ENCODE data around the gene CAPS2.

DNA sequence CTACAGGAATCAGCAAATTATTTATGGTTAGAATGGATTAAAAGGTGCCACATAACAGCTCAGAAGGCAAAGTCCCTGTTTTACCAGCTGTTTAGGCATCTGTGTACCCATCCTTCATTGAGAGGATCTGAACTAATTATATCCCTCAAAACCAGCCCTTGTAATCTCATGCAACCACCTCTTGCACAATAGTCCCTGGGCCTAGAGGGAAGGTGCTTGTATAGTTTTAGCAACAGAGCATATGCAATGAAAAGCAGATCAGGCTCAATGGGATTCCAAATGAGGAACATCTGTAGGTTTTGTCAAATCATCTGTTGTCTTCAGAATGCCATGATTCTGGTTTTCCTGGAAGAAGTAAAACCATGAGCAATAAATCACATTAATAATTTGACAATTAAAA lies 34.8 kb upstream of the CAPS2 start:
- TF ChIP-seq TAF1 (IDR thresholded peaks at IDR 0.05; ENCODE audit: borderline replicate concordance, insufficient read depth, low read length) (no peak), REST (IDR thresholded peaks at IDR 0.05; ENCODE audit: insufficient read depth in 1 of 2, low read depth in 2 of 2, low read length in 2 of 2) (no peak), POLR2AphosphoS5 (IDR thresholded peaks at IDR 0.05; ENCODE audit: low read depth, low read length) (no peak), SIN3A (IDR thresholded peaks at IDR 0.05; ENCODE audit: borderline replicate concordance, insufficient read depth, low read length) (no peak), FOXP2 (optimal IDR thresholded peaks at IDR 0.05; ENCODE audit: borderline replicate concordance, extremely low read depth, extremely low read length, insufficient read depth) (no peak)

All from PFSK-1 (cell line).